Activated CD8-positive, alpha-beta memory T cell treated with anti-CD3 and anti-CD28 coated beads, Interleukin-2, amount 50 U/mL, for 1 hour (primary cell): ENCODE data around the gene PRR32.
"Not testable (repeated sequence)": the region's sequence is repeated elsewhere in the genome, so short reads cannot be mapped to it uniquely, and the experiment has no call there.

Experiments used
- DNase-seq: peaks from one replicate; pipeline ENCODE4 v3.0.0-alpha.2; 2020; ENCODE audit errors: extremely low read depth

PRR32 gene

GRCh38 chrX:126819429-126819828 lies at the start of gene PRR32:
Gene PRR32, plus strand, starts transcription at chrX:126819729. Its CDS starts 115 bp downstream, at chrX:126819844.
- DNase-seq = no peak

GRCh38 chrX:126770179-126770578 lies 49.4 kb upstream of the PRR32 start:
- DNase-seq = no peak

- no peak for DNase-seq
Measured at GRCh38 chrX:126785539-126785938, 34.0 kb upstream of the PRR32 start.

GRCh38 chrX:126799059-126799458 lies 20.5 kb upstream of the PRR32 start:
- DNase-seq = no peak

- not testable (repeated sequence) for DNase-seq
Measured at GRCh38 chrX:126806784-126807183, 12.7 kb upstream of the PRR32 start.

- no peak for DNase-seq
Measured at GRCh38 chrX:126815806-126816205, 3.7 kb upstream of the PRR32 start.

- no peak for DNase-seq
Measured at GRCh38 chrX:126820700-126821420, 1.3 kb downstream of the PRR32 start.

- DNase-seq = no peak
Measured at GRCh38 chrX:126824338-126825007, 4.9 kb downstream of the PRR32 start.

GRCh38 chrX:126825566-126826193 lies 6.2 kb downstream of the PRR32 start:
- DNase-seq = no peak

GRCh38 chrX:126836186-126836585 lies 16.7 kb downstream of the PRR32 start:
- DNase-seq = no peak

GRCh38 chrX:126847143-126847542 lies 27.6 kb downstream of the PRR32 start:
- DNase-seq = no peak

GRCh38 chrX:126855839-126856524 lies 36.5 kb downstream of the PRR32 start:
- DNase-seq = no peak
